Measurements from ENCODE around the gene TAF4. TPM values are rescaled to one million over a fixed set of nuclear protein-coding genes. Genes with fewer than 3 reads are reported as not detected.

The TAF4 gene
- polyA plus RNA-seq, 1 donor from 2014 or later = 3.4 TPM

- H3K9me3 Mint-ChIP-seq = peaks cover 0 to 5% (median 4%) of the 10 kb centered on the region in 3 donors
- H3K4me3 Mint-ChIP-seq = no peak overlapping the region
- H3K36me3 Mint-ChIP-seq = peaks cover 1% of the 10 kb centered on the region
- H3K4me1 Mint-ChIP-seq = no peaks in the 10 kb centered on the region
- no peak overlapping the region for H3K27ac Mint-ChIP-seq
- peaks cover 7% of the 10 kb centered on the region for H3K27me3 Mint-ChIP-seq
Observed at GRCh38 chr20:61964675-61965605, 100.7 kb downstream of the TAF4 start.

- Mint-ChIP-seq H3K9me3 (peaks cover 0 to 5% (median 4%) of the 10 kb centered on the region in 3 donors), H3K27me3 (peaks cover 7% of the 10 kb centered on the region), H3K36me3 (peaks cover 1% of the 10 kb centered on the region), H3K4me1 (no peaks in the 10 kb centered on the region), H3K27ac (no peak overlapping the region), H3K4me3 (no peak overlapping the region)
Observed at GRCh38 chr20:61963885-61964674, 101.6 kb downstream of the TAF4 start.

GRCh38 chr20:61963149-61963548 is 102.5 kb downstream of the TAF4 start:
- Mint-ChIP-seq H3K27ac (no peak overlapping the region), H3K36me3 (peaks cover 1% of the 10 kb centered on the region), H3K9me3 (peaks cover 0 to 5% (median 4%) of the 10 kb centered on the region in 3 donors), H3K4me1 (no peaks in the 10 kb centered on the region), H3K4me3 (no peak overlapping the region), H3K27me3 (peaks cover 7% of the 10 kb centered on the region)

- no peak overlapping the region for H3K27ac Mint-ChIP-seq
- no peaks in the 10 kb centered on the region for H3K4me1 Mint-ChIP-seq
- H3K36me3 Mint-ChIP-seq = peaks cover 1% of the 10 kb centered on the region
- H3K9me3 Mint-ChIP-seq = peaks cover 0 to 5% (median 4%) of the 10 kb centered on the region in 3 donors
- no peak overlapping the region for H3K4me3 Mint-ChIP-seq
- H3K27me3 Mint-ChIP-seq = peaks cover 8% of the 10 kb centered on the region
Observed at GRCh38 chr20:61960836-61961235, 104.8 kb downstream of the TAF4 start.

- H3K4me1 Mint-ChIP-seq = no peaks in the 10 kb centered on the region
- H3K27ac Mint-ChIP-seq = no peak overlapping the region
- peaks cover 0 to 5% (median 4%) of the 10 kb centered on the region in 3 donors for H3K9me3 Mint-ChIP-seq
- peaks cover 1% of the 10 kb centered on the region for H3K36me3 Mint-ChIP-seq
- no peak overlapping the region for H3K4me3 Mint-ChIP-seq
- H3K27me3 Mint-ChIP-seq = peaks cover 15% of the 10 kb centered on the region
Observed at GRCh38 chr20:61958773-61959700, 106.6 kb downstream of the TAF4 start.

- H3K27me3 Mint-ChIP-seq = peaks cover 19% of the 10 kb centered on the region
- H3K4me3 Mint-ChIP-seq = no peak overlapping the region
- H3K27ac Mint-ChIP-seq = no peak overlapping the region
- no peaks in the 10 kb centered on the region for H3K4me1 Mint-ChIP-seq
- peaks cover 1% of the 10 kb centered on the region for H3K36me3 Mint-ChIP-seq
- peaks cover 0 to 2% (median 0%) of the 10 kb centered on the region in 3 donors for H3K9me3 Mint-ChIP-seq
Observed at GRCh38 chr20:61957961-61958715, 107.5 kb downstream of the TAF4 start.

GRCh38 chr20:61956396-61957342 is 109.0 kb downstream of the TAF4 start:
- Mint-ChIP-seq H3K9me3 (peaks cover 0 to 2% (median 0%) of the 10 kb centered on the region in 3 donors), H3K27me3 (peaks cover 25% of the 10 kb centered on the region), H3K27ac (no peak overlapping the region), H3K4me3 (no peak overlapping the region), H3K4me1 (no peaks in the 10 kb centered on the region), H3K36me3 (peaks cover under 1% of the 10 kb centered on the region)

- H3K4me1 Mint-ChIP-seq = no peaks in the 10 kb centered on the region
- no peak overlapping the region for H3K27ac Mint-ChIP-seq
- H3K9me3 Mint-ChIP-seq = no peaks in the 10 kb centered on the region
- H3K27me3 Mint-ChIP-seq = peaks cover 26% of the 10 kb centered on the region
- H3K4me3 Mint-ChIP-seq = no peak overlapping the region
- no peaks in the 10 kb centered on the region for H3K36me3 Mint-ChIP-seq
Observed at GRCh38 chr20:61955668-61956395, 109.8 kb downstream of the TAF4 start.

GRCh38 chr20:61954276-61955021 is 111.2 kb downstream of the TAF4 start:
- Mint-ChIP-seq H3K27ac (no peak overlapping the region), H3K36me3 (no peaks in the 10 kb centered on the region), H3K9me3 (no peaks in the 10 kb centered on the region), H3K4me1 (no peaks in the 10 kb centered on the region), H3K4me3 (no peak overlapping the region), H3K27me3 (peaks cover 26% of the 10 kb centered on the region)

- Mint-ChIP-seq H3K27ac (no peak overlapping the region), H3K4me3 (no peak overlapping the region), H3K9me3 (no peaks in the 10 kb centered on the region), H3K36me3 (no peaks in the 10 kb centered on the region), H3K4me1 (no peaks in the 10 kb centered on the region), H3K27me3 (peaks cover 26% of the 10 kb centered on the region)
Observed at GRCh38 chr20:61953037-61954021, 112.4 kb downstream of the TAF4 start.
